HTR-8/SVneo (cell line): ENCODE data around the gene MAML2.

Source experiments
- DNase-seq: peaks from one replicate; pipeline ENCODE4 v3.0.0; 2011; ENCODE audit warnings: low spot score, mixed read lengths; ENCODE audit not compliant: insufficient read length
- FAIRE-seq: peaks from 2 replicates; lab custom pipeline; 2011; peaks lifted over from hg19 to GRCh38; lab: Jason Lieb, UNC

MAML2 gene

DNA sequence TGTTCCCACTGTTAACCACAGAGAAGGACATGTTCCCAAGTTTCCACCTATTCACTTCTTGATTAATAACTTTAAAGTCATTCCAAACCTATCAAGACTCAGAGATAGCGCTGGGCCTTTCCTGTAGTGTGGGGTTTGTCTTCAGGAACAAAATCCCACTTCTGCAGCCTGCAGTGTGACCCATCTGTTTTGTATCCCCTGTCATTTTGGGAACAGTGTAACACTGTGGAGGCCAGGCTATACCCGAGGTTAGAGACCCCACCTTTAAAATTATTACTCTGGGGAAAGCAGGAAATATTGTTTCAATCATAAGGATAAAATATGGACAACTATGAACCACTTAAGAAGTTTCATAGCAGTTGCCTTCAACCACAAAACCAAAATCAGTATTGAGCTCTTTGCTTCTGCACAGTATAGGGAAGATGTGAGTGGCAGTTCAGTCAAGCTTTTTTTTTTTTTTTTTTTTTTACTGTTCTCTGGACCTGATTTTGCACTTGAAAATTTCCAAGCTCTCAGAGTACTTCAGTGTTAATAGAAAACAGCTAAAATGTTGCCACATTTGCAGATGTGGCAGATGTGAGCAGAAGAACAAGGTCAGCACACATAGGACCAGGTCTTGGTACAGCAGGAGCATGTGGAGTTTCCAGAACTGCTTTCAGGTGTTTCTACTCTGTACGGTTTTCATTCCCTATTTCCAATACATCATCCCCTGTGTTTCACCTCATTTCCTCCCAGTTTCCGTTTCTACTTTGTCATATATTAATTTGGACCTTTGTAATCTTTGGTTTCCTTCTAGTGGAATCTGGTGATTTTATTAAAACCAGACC, 121.5 kb downstream of the MAML2 start:
- DNase-seq = no peak

DNA sequence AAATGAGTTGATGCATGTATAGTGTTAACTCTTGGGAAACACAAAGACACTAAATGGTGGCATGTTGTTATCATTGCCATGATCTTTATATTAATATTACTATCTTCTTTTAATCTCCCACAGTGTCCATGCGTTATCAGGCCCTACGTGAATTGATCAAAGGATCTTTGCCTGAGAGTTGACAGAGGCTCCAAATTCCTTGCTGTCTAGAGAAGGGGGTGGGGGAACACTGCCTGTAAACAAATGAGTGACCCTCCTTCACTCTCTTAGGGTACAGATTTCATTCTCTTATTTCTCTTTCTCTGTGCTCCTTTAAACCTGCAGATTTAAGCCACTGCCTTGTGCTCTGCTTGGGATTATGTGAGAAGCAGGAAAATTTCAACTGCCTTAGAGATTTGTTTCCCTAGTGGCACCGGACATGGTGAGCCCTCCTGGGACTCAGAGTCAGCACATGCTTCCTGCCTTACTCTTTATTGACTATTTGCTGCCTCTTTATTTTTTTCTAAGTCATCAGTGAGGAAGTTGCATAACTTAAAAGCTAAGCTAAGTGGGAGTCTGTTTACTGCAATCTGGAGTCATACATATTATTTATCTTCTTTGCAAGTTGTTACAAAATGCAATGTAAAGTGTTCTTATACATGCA, 122.9 kb downstream of the MAML2 start:
- DNase-seq (no peak), FAIRE-seq (no peak)

More for the DNA sequence above, 121.5 kb downstream of the MAML2 start:
- FAIRE-seq = no peak

- no peak for FAIRE-seq
- DNase-seq = no peak
Observed at GRCh38 chr11:96218901-96219300, 124.1 kb downstream of the MAML2 start.

DNA sequence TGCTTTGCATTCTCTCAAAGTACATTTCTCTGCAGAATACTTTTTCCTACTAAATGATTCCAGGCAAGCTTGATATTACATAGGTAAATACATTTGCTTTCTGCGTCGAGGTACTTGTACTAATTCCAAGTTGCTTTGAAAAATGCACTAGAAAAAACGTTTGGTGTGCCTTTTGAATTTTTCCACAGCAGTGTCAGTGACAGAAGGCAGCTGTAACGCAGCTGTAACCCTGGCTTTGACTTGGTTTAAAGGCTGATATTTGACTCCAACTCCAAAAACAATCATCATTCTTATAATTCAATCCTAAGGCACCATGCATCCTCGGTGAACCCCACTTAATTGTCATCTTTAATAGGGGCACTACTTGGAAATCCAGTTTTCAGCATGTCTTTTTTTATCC, 125.0 kb downstream of the MAML2 start:
- FAIRE-seq (no peak), DNase-seq (no peak)

- DNase-seq = no peak
- no peak for FAIRE-seq
Observed at GRCh38 chr11:96217206-96217605, 125.8 kb downstream of the MAML2 start.

- no peak for DNase-seq
- FAIRE-seq = no peak
Observed at GRCh38 chr11:96215826-96216225, 127.2 kb downstream of the MAML2 start.

DNA sequence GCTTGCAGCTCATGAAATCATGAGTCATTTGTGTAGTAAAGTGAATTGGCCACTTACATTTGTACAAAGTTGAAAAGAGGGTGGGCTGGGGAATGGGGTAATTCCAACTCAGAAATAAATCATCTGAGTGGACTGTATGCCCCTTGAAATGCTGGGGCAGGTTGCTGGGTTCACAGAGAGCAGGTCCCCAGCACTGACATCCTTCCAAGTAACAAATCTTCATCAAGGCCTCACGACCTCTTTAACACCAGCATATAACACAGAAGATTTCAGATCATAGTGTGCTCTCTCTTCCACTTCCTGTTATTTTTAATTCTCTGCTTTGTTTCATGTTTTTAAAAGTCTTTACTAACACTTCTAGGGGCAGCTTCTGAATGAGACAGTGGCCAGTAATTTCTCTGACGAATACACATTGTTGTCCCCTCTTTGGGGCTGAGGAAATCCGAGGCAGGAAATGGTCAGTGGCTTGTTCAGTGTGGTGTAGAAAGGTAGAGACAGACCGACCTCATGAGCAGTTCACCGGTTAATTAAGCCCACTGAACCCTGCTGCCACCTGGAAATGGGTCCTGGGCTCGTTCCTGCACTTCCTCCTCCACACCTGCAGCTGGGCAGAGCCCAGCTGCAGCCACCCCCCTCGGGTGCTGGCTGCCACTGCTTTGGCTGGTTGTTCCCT, 127.7 kb downstream of the MAML2 start:
- DNase-seq (no peak), FAIRE-seq (no peak)

DNA sequence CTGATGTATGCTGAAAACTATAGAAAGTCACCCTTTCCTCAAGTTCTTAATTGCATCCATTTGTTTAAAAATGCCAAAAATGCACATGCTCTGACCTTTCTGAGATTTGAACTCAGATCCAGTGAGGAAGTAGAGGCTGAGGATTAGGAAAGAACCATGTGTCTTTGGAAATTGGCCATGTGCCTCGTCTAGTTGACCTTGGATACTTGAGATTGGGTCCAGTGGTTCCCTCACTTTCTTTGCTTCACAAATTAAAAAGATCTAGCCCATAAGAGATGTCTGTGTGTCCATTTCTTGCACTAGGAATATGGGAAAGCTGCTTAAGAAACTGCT, 128.3 kb downstream of the MAML2 start:
- DNase-seq (no peak), FAIRE-seq (no peak)

DNA sequence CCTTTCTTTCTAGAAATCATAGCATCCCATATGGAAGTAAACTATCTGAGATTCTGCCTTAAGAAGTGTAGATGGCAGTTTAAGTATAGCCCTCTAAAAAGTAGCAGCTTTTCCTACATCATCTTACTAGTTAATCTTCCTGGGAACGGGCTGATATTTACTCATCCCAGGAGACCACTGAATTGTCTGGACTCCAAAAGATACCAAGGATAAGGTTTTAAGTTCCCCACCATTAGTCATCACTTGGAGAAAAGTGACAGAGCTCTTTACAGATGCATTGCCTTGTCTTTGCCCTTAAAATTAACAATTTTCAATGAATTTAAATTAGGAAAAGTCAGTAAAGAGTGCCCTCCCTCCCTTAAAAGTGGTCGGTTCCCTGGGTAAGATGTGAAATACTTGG, 129.5 kb downstream of the MAML2 start:
- FAIRE-seq (no peak), DNase-seq (peak; percentile 48)

- FAIRE-seq = no peak
- DNase-seq = no peak
Observed at GRCh38 chr11:96211436-96211835, 131.6 kb downstream of the MAML2 start.

GRCh38 chr11:96207459-96208449, 135.2 kb downstream of the MAML2 start:
- DNase-seq (no peak), FAIRE-seq (no peak)

GRCh38 chr11:96206955-96207354, 136.0 kb downstream of the MAML2 start:
- no peak for FAIRE-seq
- DNase-seq = no peak

DNA sequence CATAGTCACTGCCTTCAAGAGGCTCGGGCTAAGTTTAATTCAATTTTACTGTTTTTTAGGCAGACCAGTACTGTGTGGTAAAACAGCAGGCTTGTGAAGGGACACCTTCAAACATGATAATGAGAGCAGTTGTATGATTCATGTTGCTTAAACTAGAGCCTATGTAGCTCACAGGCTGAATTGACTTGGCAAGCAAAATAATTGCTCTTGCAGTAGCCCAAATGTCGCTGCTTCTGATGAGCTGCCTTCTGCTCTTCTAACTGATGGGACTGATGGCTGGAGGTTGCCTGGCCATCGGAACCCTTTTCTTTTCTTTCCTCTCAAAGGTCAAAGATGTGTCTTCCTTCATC, 137.6 kb downstream of the MAML2 start:
- DNase-seq (no peak), FAIRE-seq (no peak)

DNA sequence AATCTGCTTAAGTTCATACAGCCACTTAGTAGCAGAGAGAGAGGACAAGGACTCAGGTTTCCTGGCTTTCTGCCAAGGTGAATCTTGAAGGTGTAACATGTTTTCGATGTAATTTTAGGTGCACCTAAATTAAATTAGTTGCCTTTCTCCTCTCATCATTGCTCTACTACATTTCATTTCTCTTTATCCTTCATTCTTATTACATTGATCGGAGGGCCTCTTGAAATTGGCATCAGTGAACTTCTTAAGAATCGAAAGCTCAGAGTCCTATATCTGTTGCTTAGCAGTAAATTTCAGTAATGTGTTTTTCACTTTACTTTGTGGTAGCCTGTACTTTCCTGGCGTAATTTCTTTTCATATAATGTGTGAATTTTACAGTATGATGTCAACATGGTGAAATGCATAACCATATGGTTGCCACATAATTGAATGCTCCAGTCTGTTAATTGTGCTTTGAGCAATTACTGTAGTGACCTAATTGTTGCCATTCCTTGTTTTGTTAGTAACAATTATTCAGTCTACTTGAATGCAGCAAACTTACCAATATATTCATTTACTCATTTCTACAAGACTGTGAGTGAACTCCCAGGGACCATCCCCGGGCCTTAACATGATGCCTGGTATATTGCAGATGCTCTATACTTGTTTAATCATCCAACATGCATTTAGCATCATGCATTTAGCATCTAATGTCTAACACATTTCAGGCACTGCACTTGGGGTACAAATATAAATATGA, 138.1 kb downstream of the MAML2 start:
- DNase-seq = no peak
- FAIRE-seq = no peak

DNA sequence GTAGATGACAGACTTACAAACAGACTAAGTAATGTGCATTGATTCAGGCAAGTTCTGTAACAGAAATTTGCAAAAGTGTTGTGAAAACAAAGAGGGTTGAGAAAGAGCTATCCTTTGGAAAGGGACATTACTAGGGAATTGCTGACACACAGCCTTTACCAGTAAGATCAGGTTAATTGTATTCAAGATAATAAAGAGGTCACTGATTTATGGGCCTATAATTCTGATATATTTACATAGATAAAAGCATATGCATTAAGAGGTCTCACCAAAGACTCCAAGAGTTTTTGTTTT, 138.7 kb downstream of the MAML2 start:
- DNase-seq = no peak
- FAIRE-seq = no peak

GRCh38 chr11:96203567-96204365, 139.2 kb downstream of the MAML2 start:
- DNase-seq = no peak
- no peak for FAIRE-seq

- no peak for DNase-seq
Observed at GRCh38 chr11:96200243-96200642, 142.8 kb downstream of the MAML2 start.

GRCh38 chr11:96199563-96200025, 143.4 kb downstream of the MAML2 start:
- DNase-seq (no peak), FAIRE-seq (no peak)

More at GRCh38 chr11:96200243-96200642, 142.8 kb downstream of the MAML2 start:
- no peak for FAIRE-seq
